Ascending aorta (tissue), 2 donors: Measurements from ENCODE around the gene ATF2. TPM values are rescaled to one million over a fixed set of nuclear protein-coding genes. Genes with fewer than 3 reads are reported as not detected.

Experiments
- DNase-seq, 2 donors: peaks; one replicate each; pipeline ENCODE4 v3.0.0-alpha.2; 2019; ENCODE audit warnings: low spot score in 2 of 2
- H3K27ac ChIP-seq, 2 donors: fragments of 200-600 bp; sonication (generic); one replicate each; pipeline ENCODE4 v1.5.1; 2016 to 2017; ENCODE audit warnings: mild to moderate bottlenecking in 1 of 2
- H3K27me3 ChIP-seq: fragments of 200-600 bp; sonication (generic); one replicate; pipeline ENCODE4 v1.5.1; 2017
- H3K36me3 ChIP-seq, 2 donors: fragments of 200-600 bp; sonication (generic); one replicate each; pipeline ENCODE4 v1.5.1; 2016
- H3K4me1 ChIP-seq, 2 donors: fragments of 200-600 bp; sonication (generic); one replicate each; pipeline ENCODE4 v1.5.1; 2016 to 2017; ENCODE audit warnings: mild to moderate bottlenecking in 1 of 2
- H3K4me3 ChIP-seq, 2 donors: fragments of 200-600 bp; sonication (generic); one replicate each; pipeline ENCODE4 v1.5.1; 2016 to 2017; ENCODE audit warnings: mild to moderate bottlenecking in 1 of 2
- H3K9me3 ChIP-seq, 2 donors: fragments of 200-600 bp; sonication (generic); one replicate each; pipeline ENCODE4 v1.5.1; 2016
- CTCF ChIP-seq, 3 experiments: fragments of 200-600 bp in 2 of 3; fragments of 450-650 bp in 1 of 3; sonication (generic) in 2 of 3; IDR thresholded peaks; one replicate each; pipeline ENCODE4 v1.5.1; 2016 to 2019; ENCODE audit warnings: antibody characterized with exemption in 3 of 3, mild to moderate bottlenecking in 1 of 3, moderate library complexity in 1 of 3
- intact Hi-C: fragments of 100-400 bp; cut with DNase I; formaldehyde crosslinking; loops from one replicate; pipeline ENCODE4 v1.15.1; 2023
- total RNA-seq: library from RNA; depleted of rRNA; stranded (reverse); fragments of >200 nt; gene quantifications from one replicate; pipeline ENCODE4 v1.1.0, GENCODE V29; 2016

ATF2 gene
- total RNA-seq, 1 donor from 2014 or later, result 84.8 TPM

DNA sequence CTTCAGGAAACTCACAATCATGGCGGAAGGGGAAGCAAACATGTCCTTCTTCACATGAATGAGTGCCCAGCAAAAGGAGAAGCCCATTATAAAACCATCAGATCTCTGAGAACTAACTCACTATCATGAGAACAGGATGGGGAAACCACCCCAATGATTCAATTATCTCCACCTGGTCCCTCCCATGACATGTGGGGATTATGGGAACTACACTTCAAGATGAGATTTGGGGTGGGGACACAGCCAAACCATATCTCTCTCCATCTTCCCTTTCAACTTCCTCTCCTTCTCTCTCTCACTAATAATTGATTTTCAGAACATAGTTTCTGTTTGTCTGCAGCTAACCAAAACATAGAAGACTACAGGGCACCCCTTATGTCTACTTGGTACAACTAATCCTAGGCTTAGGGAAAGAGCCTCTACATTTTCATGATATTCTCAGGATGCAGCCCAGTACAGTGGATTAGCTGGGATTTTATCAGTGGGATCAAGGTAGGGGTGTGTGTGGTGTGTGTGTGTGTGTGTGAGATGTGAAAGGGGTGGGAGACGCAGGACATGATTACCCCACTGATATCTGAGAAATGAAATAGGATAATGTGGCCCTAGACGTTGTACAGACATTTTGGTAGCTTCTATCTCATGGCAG, 2.8 kb upstream of the ATF2 start:
- Histone ChIP-seq H3K36me3 (peaks cover 3 to 6% of the 10 kb centered on the region in 2 donors), H3K27me3 (no peaks in the 10 kb centered on the region), H3K27ac (no peak overlapping the region), H3K9me3 (no peaks in the 10 kb centered on the region), H3K4me1 (peaks cover 0 to 3% of the 10 kb centered on the region in 2 donors), H3K4me3 (no peak overlapping the region)
- no peak for TF ChIP-seq CTCF (IDR thresholded peaks at IDR 0.05)
- intact Hi-C loops, result no loop called here
- DNase-seq, result no peak

- no peaks in the 10 kb centered on the region for H3K27me3 ChIP-seq
- peak overlapping the region in 1 of 2 donors; percentile 81 for H3K4me3 ChIP-seq
- peak overlapping the region in 1 of 2 donors; percentile 88 for H3K27ac ChIP-seq
- no peaks in the 10 kb centered on the region for H3K36me3 ChIP-seq
- no peak for TF ChIP-seq CTCF (IDR thresholded peaks at IDR 0.05)
- no peaks in the 10 kb centered on the region for H3K9me3 ChIP-seq
- peaks cover 0 to 3% of the 10 kb centered on the region in 2 donors for H3K4me1 ChIP-seq
- no peak for DNase-seq
- intact Hi-C loops, result loop anchor here (2.0 to 10.0 kb wide), 3 partner anchors 164 to 706 kb away; partner anchors contain the start of genes CHN1 and GPR155
Measured at GRCh38 chr2:175169191-175169590, 1.2 kb upstream of the ATF2 start.

DNA sequence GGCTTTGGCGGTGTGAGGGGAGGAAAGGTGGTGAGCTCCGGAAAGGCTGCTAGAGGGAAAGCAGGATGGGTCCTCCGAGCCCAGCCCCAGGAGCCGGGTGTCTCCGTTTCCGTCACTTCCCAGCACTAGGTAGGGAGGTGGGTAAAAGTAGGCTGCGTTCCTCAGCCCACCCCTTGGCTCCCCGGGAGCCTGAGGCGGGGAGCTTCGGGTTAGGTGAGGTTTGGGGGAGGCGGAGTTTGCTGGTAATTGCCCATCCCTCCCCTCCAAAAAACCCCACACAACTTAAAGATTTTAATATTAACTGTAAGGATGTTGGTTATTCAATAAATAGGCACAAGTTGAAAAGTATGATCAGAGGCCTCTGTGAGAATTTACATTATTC, 552 bp upstream of the ATF2 start:
- DNase-seq, result no peak
- H3K27ac ChIP-seq, result peak overlapping the region; percentile 84 to 88
- no peaks in the 10 kb centered on the region for H3K9me3 ChIP-seq
- no peaks in the 10 kb centered on the region for H3K27me3 ChIP-seq
- peaks cover 0 to 3% of the 10 kb centered on the region in 2 donors for H3K4me1 ChIP-seq
- intact Hi-C loops, result loop anchor here (1.0 to 10.0 kb wide), 4 partner anchors 13 to 706 kb away; partner anchors contain the start of genes ATP5MC3, CHN1 and GPR155
- no peaks in the 10 kb centered on the region for H3K36me3 ChIP-seq
- peak overlapping the region; percentile 81 to 83 for H3K4me3 ChIP-seq
- no peak for TF ChIP-seq CTCF (IDR thresholded peaks at IDR 0.05)

DNA sequence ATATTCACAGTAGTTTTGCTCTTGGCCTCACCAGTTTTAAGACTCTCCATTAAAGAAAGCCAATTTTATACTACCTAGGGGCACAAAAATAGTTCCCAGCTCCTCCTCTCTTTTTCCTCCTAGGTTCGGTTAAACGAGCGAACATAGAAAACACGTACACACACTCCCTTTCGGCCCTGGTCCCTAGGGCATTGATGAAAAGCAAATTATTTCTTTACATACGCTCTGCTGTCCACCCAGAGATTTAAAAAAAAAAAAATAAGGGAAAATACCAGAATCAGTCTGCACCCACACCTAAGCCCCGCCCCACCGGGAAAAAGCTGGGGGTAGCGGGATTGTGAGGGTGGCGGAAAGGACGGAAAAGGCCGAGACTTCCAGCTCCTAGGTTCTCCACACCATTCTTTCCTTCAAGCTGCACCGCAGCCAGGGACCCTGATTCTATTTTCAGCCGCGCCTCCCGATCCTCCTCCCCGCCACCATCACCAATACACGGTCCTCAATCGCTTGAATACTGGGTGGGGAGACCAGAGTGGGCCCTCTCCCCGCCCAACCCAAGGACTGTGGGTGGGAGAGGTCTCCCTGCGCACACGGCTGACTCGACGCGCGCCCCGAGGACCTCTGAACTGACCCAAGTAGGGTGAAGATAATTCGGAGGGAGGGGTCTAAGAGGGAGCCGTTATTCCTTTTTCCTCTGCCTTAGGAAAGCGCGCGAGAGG, 769 bp downstream of the ATF2 start:
- intact Hi-C loops, result loop anchor here (10.0 kb wide), 2 partner anchors 162 to 708 kb away; partner anchors contain the start of gene CHN1
- DNase-seq, result peak in 1 of 2 donors; percentile 68

More for the DNA sequence above, 769 bp downstream of the ATF2 start:
- Histone ChIP-seq H3K9me3 (no peaks in the 10 kb centered on the region), H3K27ac (peak overlapping the region; percentile 95 to 96), H3K27me3 (no peaks in the 10 kb centered on the region), H3K4me1 (peaks cover 0 to 3% of the 10 kb centered on the region in 2 donors), H3K36me3 (no peaks in the 10 kb centered on the region), H3K4me3 (peak overlapping the region; percentile 81 to 83)
- TF ChIP-seq CTCF (IDR thresholded peaks at IDR 0.05), result no peak
